Tongue (tissue), 2 donors: ENCODE results near the gene ABCA12. TPM values are rescaled to one million over a fixed set of nuclear protein-coding genes. Genes with fewer than 3 reads are reported as not detected.

Experiments used
- DNase-seq: peaks from one replicate; pipeline ENCODE4 v3.0.0-alpha.2; 2015
- total RNA-seq: library from RNA; depleted of rRNA; stranded (reverse); fragments of >200 nt; gene quantifications from one replicate; pipeline ENCODE4 v1.2.3, GENCODE V29; 2014

The ABCA12 gene
- total RNA-seq, 1 donor from 2014 or later, result 1.7 TPM

GRCh38 chr2:215119847-215120246 lies 18.6 kb downstream of the ABCA12 start:
- DNase-seq, result no peak

- no peak for DNase-seq
These were observed 27.5 kb downstream of the ABCA12 start for GRCh38 chr2:215110918-215111317.

DNA sequence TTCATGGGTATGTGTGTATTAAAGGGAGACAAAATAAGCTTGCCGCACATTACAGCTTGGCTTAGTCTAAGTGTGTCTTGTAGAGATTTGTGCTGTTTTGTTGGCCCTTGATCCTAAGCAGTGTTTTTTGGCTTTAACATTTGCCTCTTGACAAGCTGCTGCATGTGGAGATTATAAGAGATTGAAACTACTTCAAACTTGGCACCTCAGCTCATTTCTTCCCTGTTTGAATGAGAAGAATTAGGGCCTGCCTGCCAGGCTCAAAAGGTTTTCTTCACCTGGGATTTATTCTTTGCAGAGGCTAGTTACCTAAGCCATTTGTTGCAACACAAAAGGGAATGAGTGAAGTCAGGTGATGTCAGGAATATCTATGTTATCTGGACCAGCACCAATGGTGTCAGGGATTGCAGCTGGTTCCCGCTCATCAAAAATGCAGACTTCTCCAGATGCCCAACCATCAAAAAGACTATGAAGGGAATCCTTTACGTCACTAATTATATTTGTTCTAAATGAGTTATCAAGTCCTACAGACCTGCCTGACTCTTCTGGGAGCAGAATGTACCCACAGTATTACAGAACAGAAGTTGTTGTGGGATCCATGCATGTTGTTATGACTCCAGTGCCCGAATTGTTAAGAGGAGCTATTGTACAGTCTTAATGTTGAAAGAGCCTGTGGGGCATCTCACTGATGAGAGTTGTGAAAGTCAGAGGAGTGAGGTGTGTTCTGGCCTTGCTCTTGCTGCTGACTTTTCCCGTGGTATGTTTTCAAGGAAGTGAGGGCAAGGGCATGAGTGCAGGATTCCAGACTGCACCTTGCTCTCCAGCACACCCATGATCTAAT lies 31.0 kb downstream of the ABCA12 start:
- DNase-seq, result peak; percentile 64

- DNase-seq, result no peak
These were observed 32.6 kb downstream of the ABCA12 start for GRCh38 chr2:215105607-215106354.

DNA sequence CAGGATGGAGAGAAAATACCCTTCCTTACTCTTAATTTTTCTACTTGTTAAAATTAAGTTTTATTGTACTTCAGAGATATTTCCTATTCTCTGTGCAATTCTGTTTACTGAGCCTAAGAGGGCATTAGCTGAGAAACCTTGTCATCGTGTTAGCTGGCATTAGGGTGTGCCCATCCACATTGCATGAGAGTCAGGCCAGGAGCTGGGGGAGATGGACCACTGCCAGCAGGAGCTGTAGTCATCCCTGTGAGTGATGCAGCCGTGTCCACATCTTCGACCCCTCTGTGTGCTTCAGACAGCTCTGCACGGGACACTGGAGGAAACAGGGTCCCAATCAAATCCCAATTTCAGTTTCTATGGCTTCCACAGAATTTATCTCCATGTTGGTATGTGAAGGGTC lies 34.2 kb downstream of the ABCA12 start:
- no peak for DNase-seq

DNA sequence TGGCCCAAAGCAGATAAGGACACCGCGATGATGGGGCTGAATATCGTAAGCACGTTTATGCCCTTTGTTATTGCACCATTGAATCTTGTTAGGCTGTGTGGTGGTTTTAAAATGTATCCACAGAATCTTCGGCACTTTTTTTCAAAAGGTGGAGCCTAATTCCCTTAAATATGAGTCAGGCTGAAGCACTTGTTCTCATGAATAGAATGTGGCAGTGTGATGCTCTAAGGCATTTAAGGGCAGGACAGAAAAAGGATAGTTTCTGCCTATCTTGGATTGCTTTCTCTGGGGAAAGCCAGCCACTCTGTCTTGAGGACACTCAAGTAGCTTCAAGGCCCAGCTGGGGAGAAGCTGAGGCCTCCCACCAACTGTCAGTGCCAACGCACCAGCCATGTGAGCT lies 39.6 kb downstream of the ABCA12 start:
- DNase-seq, result no peak

DNA sequence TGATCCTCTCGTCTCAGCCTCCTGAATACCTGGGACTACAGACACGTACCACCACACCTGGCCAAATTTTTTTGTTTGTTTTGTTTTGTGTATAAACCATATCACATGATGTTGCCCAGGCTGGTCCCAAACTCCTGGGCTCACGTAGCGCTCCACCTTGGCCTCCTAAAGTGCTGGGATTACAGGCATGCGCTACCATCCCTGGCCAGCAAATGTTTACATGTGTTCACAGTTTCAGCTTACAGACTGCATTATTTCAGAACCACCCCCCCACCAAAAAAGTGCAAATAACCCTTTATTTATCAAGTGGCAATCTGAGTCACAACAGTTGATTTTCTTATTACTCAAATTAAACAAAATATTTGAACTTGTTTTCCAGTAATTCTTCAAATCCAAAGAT lies 54.3 kb downstream of the ABCA12 start:
- no peak for DNase-seq

DNA sequence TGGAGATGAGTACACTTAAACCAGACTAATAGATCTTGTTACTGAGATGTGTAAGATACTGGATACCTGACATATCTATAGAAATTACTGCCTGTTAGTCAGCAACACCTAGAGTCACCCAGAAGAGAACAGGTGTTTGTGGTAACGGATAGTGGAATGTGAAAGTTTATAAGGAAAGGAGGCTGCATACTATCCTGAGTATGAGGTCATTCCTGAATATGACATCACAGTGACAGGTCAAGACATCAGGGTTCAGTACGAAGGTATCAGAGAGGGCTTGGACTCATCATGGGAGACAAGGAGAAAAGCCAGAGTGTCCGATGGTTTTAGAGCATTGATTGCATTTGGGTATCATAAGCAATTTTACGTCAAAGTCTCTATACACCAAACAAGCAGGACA lies 55.3 kb downstream of the ABCA12 start:
- no peak for DNase-seq

DNA sequence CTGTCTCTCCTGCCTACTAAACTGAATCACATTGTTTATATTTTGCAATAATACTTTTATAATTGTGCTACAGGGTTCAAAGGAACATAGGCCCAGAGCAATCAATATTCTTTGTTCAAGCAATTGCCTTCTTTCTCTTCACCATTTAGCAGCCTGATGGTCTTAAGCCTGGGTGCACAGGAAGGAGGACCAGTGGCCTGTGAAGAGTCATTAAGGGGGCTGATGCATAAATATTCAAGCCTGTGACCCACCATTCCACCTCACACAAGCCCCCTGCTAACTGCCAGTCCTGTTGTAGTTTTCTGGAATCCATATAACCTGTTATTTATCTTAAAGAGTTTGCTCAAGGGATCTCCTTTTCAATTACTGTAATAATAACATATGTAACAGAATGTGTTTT lies 56.0 kb downstream of the ABCA12 start:
- no peak for DNase-seq

DNA sequence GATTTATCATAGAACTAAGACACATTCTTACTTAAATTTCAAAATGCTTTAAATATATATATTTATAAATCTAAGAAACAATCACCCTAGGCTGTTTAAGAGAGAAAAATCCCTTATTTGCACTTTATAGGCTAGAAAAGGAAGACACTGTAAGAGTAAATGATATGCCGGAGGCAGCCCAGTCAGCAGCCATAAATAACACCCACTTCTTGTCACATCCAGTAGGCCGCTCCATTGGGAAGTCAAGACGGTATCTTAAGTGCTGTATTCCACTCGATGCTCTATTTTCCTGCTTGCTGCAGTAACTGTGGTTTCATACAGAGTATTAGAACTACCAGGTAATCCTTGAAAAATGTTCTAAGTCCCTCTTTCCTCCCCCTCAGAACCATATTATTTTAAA lies 57.9 kb downstream of the ABCA12 start:
- no peak for DNase-seq

DNA sequence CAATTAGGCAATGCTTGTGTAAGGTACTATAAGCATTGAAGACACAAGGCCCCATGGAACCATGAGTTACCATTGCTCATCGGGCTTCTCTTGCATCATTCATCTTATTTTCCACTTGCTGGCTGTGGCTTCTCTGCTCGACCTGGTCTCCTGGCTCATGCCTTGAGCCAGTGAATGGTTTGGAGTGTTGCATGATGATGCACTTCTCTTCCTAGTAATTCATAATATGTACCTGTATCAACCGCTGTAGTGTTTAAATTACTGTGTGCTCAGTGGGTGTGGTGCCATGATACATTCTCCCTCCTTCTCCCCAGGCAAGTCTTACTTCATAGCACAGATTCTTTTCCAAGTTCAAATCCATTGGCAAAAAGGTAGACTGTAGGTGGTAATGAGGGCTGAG lies 66.8 kb downstream of the ABCA12 start:
- no peak for DNase-seq

GRCh38 chr2:215068399-215068798 lies 70.0 kb downstream of the ABCA12 start:
- DNase-seq, result no peak

- no peak for DNase-seq
These were observed 72.3 kb downstream of the ABCA12 start for GRCh38 chr2:215066124-215066523.

- no peak for DNase-seq
These were observed 74.9 kb downstream of the ABCA12 start for GRCh38 chr2:215063526-215063925.

DNA sequence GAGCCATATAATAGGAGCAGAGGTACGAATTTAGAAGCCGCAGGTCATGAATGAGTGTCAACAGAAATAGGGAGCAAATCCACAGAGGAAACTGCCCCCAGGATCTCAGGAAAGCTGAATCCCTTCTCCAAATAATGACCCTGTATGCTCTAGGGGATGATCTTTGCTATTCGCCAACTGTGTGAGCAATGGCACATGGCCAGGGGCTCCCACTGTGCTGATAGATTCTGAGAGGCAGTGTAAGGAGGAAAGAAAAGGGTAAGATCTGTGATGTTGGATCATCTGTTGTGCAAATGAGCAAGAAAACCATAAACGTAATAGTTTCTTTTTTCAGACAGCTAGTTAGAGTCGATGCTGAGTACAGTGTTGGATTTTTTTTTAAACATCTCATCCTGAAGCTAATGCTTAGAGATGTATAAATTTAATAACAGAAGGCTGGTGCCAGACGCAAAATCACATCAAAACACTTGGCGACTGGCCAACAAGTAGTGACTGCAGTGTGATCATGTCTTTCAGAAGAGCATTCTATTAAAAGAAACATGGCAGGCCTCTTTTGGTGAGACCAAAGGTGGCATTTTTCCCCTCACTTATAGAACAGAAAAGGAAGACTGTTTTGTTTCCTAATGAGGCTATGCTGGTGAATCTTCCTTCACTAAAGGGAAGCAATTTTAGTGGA lies 77.4 kb downstream of the ABCA12 start:
- peak; percentile 42 for DNase-seq

GRCh38 chr2:215059724-215060123 lies 78.7 kb downstream of the ABCA12 start:
- no peak for DNase-seq

DNA sequence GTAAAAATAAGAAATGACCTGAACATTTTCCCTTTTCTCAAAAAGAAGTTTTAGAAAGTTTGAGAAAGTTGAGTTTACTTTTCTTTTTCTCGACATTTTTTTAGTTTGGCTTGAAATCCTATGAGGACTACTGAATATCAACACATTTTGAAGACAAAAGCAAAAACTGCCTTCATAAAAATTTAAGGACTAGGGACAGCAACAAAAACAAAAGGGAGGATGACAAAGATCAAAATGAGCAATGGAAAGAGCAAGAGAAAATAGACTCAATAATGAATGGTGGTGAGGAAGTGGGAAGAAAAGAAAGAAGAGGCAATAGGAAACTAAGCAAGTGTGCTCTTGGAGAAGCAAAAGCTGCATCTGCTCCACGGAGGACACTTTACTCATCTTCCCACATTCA lies 82.5 kb downstream of the ABCA12 start:
- no peak for DNase-seq

DNA sequence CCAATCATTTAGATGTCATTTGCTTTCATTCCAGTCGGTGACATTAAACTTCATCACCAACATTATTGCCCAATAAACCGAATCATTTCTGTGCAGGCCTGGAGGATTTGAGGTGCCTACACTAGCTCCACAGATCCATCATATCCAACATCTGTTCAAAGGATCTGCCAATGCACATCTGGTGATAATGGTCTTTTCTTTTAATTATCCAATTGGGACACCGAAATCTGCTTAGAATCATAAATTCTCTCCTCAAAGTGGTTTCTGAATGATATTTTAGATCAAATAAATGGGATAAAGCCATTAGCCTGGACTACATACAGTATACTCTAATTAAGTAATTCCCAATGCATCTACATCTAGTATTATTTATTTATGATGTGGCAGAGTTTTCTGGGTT lies 85.6 kb downstream of the ABCA12 start:
- DNase-seq, result no peak

- DNase-seq, result peak; percentile 35
These were observed 86.0 kb downstream of the ABCA12 start for GRCh38 chr2:215052404-215052803.

GRCh38 chr2:215049341-215049740 lies 89.1 kb downstream of the ABCA12 start:
- DNase-seq, result no peak

GRCh38 chr2:215038421-215038820 lies 100.0 kb downstream of the ABCA12 start:
- DNase-seq, result no peak

GRCh38 chr2:215036314-215036713 lies 102.1 kb downstream of the ABCA12 start:
- DNase-seq, result no peak

DNA sequence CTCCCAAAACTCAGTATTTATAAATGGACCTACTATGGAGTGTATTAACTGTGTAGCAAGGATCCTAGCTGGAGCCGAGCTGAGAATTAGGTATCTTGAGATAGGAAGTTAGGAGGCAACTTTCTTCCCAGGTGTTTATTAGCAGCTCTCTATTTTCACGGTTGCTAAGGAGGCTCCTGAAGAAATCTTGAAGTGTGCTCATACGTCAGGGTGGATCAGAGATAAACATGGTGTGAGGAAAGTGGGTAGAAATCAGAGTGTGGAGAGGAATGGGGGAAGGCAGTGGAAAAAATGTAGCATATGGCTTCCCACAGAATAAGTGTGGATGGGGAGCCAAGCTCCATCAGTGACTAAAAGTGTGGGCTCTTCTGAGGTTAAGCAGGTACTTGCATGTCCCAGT lies 104.3 kb downstream of the ABCA12 start:
- no peak for DNase-seq
